Karpas-422 (cell line): Measurements from ENCODE around the gene ALDH1A3. TPM values are rescaled to one million over a fixed set of nuclear protein-coding genes. Genes with fewer than 3 reads are reported as not detected.

ENCODE experiments used
- DNase-seq: peaks from one replicate; pipeline ENCODE4 v3.0.0-alpha.2; 2015
- H2AFZ ChIP-seq: fragments of 200-600 bp; sonication (generic); 2 replicates; pipeline ENCODE4 v1.6.1; 2014; ENCODE audit warnings: antibody characterized with exemption, low read length, mixed read lengths
- H3K27ac ChIP-seq: fragments of 200-600 bp; sonication (generic); 2 replicates; pipeline ENCODE4 v1.5.1; 2014; ENCODE audit warnings: mild to moderate bottlenecking, low read length, moderate library complexity
- H3K27me3 ChIP-seq: fragments of 200-600 bp; sonication (generic); 2 replicates; pipeline ENCODE4 v1.6.1; 2014; ENCODE audit warnings: low read length, mixed read lengths
- H3K36me3 ChIP-seq: fragments of 200-600 bp; sonication (generic); 2 replicates; pipeline ENCODE4 v1.6.1; 2014; ENCODE audit warnings: low read length, mixed read lengths; ENCODE audit not compliant: insufficient read depth
- H3K4me1 ChIP-seq: fragments of 200-600 bp; sonication (generic); 2 replicates; pipeline ENCODE4 v1.6.1; 2014; ENCODE audit warnings: mild to moderate bottlenecking, low read length, mixed read lengths
- H3K4me2 ChIP-seq: fragments of 200-600 bp; sonication (generic); 2 replicates; pipeline ENCODE4 v1.6.1; 2014; ENCODE audit warnings: low read length, low read depth, mild to moderate bottlenecking; ENCODE audit not compliant: poor library complexity, severe bottlenecking
- H3K4me3 ChIP-seq: fragments of 200-600 bp; sonication (generic); 2 replicates; pipeline ENCODE4 v1.5.1; 2014; ENCODE audit warnings: mild to moderate bottlenecking, antibody characterized with exemption, low read length, mixed read lengths
- H3K79me2 ChIP-seq: fragments of 200-600 bp; sonication (generic); 2 replicates; pipeline ENCODE4 v1.6.1; 2014; ENCODE audit warnings: mild to moderate bottlenecking, low read length, mixed read lengths
- H3K9ac ChIP-seq: fragments of 200-600 bp; sonication (generic); 2 replicates; pipeline ENCODE4 v1.6.0; 2014; ENCODE audit warnings: low read length
- H3K9me2 ChIP-seq: fragments of 200-600 bp; sonication (generic), shearing (Covaris generic); replicated peaks from 2 replicates; pipeline ENCODE4 v1.6.0; 2014; ENCODE audit warnings: mild to moderate bottlenecking, low read length, moderate library complexity; ENCODE audit not compliant: insufficient read depth
- H3K9me3 ChIP-seq: fragments of 300-700, 200-600 bp; sonication (generic); 2 replicates; pipeline ENCODE4 v1.6.1; 2014; ENCODE audit warnings: low read length, mixed read lengths
- H4K20me1 ChIP-seq: fragments of 200-600 bp; sonication (generic); 2 replicates; pipeline ENCODE4 v1.6.1; 2014; ENCODE audit warnings: mild to moderate bottlenecking, antibody characterized with exemption, low read length, low read depth; ENCODE audit not compliant: insufficient read depth
- total RNA-seq: library from RNA; depleted of rRNA; stranded (reverse); fragments of >200 nt; shearing (Covaris generic); gene quantifications from 2 replicates; pipeline ENCODE4 v1.2.3, GENCODE V29; 2014; ENCODE audit warnings: low replicate concordance

ALDH1A3 gene
- total RNA-seq, 1 experiment from 2014 or later: not detected

GRCh38 chr15:100944244-100944895, 64.7 kb downstream of the ALDH1A3 start:
- Histone ChIP-seq H3K4me1 (peaks cover 89% of the 10 kb centered on the region), H3K9me3 (no peaks in the 10 kb centered on the region), H2AFZ (no peak overlapping the region), H3K36me3 (peaks cover 12% of the 10 kb centered on the region; the same call in 1 of the 2 replicates), H3K27ac (peak overlapping the region; percentile 96), H3K4me2 (peak overlapping the region; percentile 60), H4K20me1 (no peaks in the 10 kb centered on the region), H3K4me3 (no peak overlapping the region), H3K27me3 (no peaks in the 10 kb centered on the region), H3K79me2 (peaks cover 82% of the 10 kb centered on the region), H3K9ac (0 out of 2 replicates have a peak overlapping the region, but pooled peaks have one; percentile 16), H3K9me2 (no peaks in the 10 kb centered on the region)
- peak; percentile 46 for DNase-seq

- DNase-seq: no peak
- H3K79me2 ChIP-seq: peaks cover 83% of the 10 kb centered on the region
- peak overlapping the region; percentile 96 for H3K27ac ChIP-seq
- no peaks in the 10 kb centered on the region for H3K9me2 ChIP-seq
- H3K9me3 ChIP-seq: no peaks in the 10 kb centered on the region
- H3K27me3 ChIP-seq: no peaks in the 10 kb centered on the region
- H3K4me1 ChIP-seq: peaks cover 83% of the 10 kb centered on the region
- peaks cover 15% of the 10 kb centered on the region; the same call in 1 of the 2 replicates for H3K36me3 ChIP-seq
- H3K9ac ChIP-seq: no peak overlapping the region
- no peak overlapping the region for H3K4me3 ChIP-seq
- no peak overlapping the region for H2AFZ ChIP-seq
- no peaks in the 10 kb centered on the region for H4K20me1 ChIP-seq
- no peak overlapping the region for H3K4me2 ChIP-seq
Observed at GRCh38 chr15:100944986-100945385, 65.4 kb downstream of the ALDH1A3 start.

GRCh38 chr15:100947760-100948429, 68.3 kb downstream of the ALDH1A3 start:
- H3K27ac ChIP-seq: peak overlapping the region; percentile 70
- H3K9ac ChIP-seq: no peak overlapping the region
- no peaks in the 10 kb centered on the region for H3K27me3 ChIP-seq
- H4K20me1 ChIP-seq: no peaks in the 10 kb centered on the region
- H3K4me2 ChIP-seq: no peak overlapping the region
- H3K79me2 ChIP-seq: peaks cover 80% of the 10 kb centered on the region
- peaks cover 9% of the 10 kb centered on the region; the same call in 1 of the 2 replicates for H3K36me3 ChIP-seq
- no peaks in the 10 kb centered on the region for H3K9me3 ChIP-seq
- H3K9me2 ChIP-seq: no peaks in the 10 kb centered on the region
- H3K4me1 ChIP-seq: peaks cover 54% of the 10 kb centered on the region
- no peak overlapping the region for H3K4me3 ChIP-seq
- no peak overlapping the region for H2AFZ ChIP-seq
- DNase-seq: no peak

- H4K20me1 ChIP-seq: no peaks in the 10 kb centered on the region
- no peak for DNase-seq
- no peak overlapping the region for H3K9ac ChIP-seq
- H3K9me3 ChIP-seq: no peaks in the 10 kb centered on the region
- no peak overlapping the region for H3K4me3 ChIP-seq
- peaks cover 79% of the 10 kb centered on the region for H3K79me2 ChIP-seq
- peaks cover 49% of the 10 kb centered on the region for H3K4me1 ChIP-seq
- no peak overlapping the region for H3K4me2 ChIP-seq
- peaks cover 9% of the 10 kb centered on the region; the same call in 1 of the 2 replicates for H3K36me3 ChIP-seq
- no peaks in the 10 kb centered on the region for H3K27me3 ChIP-seq
- no peak overlapping the region for H2AFZ ChIP-seq
- peak overlapping the region; percentile 70 for H3K27ac ChIP-seq
- H3K9me2 ChIP-seq: no peaks in the 10 kb centered on the region
Observed at GRCh38 chr15:100948430-100948762, 68.8 kb downstream of the ALDH1A3 start.

GRCh38 chr15:100949691-100950090, 70.1 kb downstream of the ALDH1A3 start:
- Histone ChIP-seq H4K20me1 (no peaks in the 10 kb centered on the region), H3K9ac (no peak overlapping the region), H3K4me3 (no peak overlapping the region), H3K9me3 (no peaks in the 10 kb centered on the region), H3K36me3 (peaks cover 12% of the 10 kb centered on the region), H3K4me2 (no peak overlapping the region), H2AFZ (no peak overlapping the region), H3K9me2 (no peaks in the 10 kb centered on the region), H3K4me1 (peaks cover 43% of the 10 kb centered on the region), H3K79me2 (peaks cover 78% of the 10 kb centered on the region), H3K27me3 (no peaks in the 10 kb centered on the region), H3K27ac (peak overlapping the region; percentile 70)
- no peak for DNase-seq

GRCh38 chr15:100951965-100952364, 72.3 kb downstream of the ALDH1A3 start:
- peaks cover 48% of the 10 kb centered on the region for H3K4me1 ChIP-seq
- H2AFZ ChIP-seq: no peak overlapping the region
- no peaks in the 10 kb centered on the region for H4K20me1 ChIP-seq
- no peak overlapping the region for H3K4me2 ChIP-seq
- H3K27me3 ChIP-seq: no peaks in the 10 kb centered on the region
- no peak overlapping the region for H3K9ac ChIP-seq
- no peak overlapping the region for H3K4me3 ChIP-seq
- H3K9me3 ChIP-seq: no peaks in the 10 kb centered on the region
- no peak for DNase-seq
- H3K79me2 ChIP-seq: peaks cover 84% of the 10 kb centered on the region
- peaks cover 10% of the 10 kb centered on the region for H3K36me3 ChIP-seq
- no peaks in the 10 kb centered on the region for H3K9me2 ChIP-seq
- H3K27ac ChIP-seq: no peak overlapping the region

- Histone ChIP-seq H3K79me2 (peaks cover 88% of the 10 kb centered on the region), H3K27ac (no peak overlapping the region), H3K9me3 (no peaks in the 10 kb centered on the region)
Observed at GRCh38 chr15:100952566-100952965, 72.9 kb downstream of the ALDH1A3 start.

GRCh38 chr15:100958326-100959065, 78.9 kb downstream of the ALDH1A3 start:
- Histone ChIP-seq H3K4me3 (no peak overlapping the region), H3K9me2 (no peaks in the 10 kb centered on the region), H2AFZ (no peak overlapping the region), H3K79me2 (peaks cover 92% of the 10 kb centered on the region), H4K20me1 (no peaks in the 10 kb centered on the region), H3K9ac (no peak overlapping the region), H3K27ac (peak overlapping the region; percentile 53), H3K4me2 (no peak overlapping the region), H3K9me3 (no peaks in the 10 kb centered on the region), H3K27me3 (no peaks in the 10 kb centered on the region), H3K36me3 (peaks cover 11% of the 10 kb centered on the region), H3K4me1 (peaks cover 69% of the 10 kb centered on the region)
- DNase-seq: no peak

More at GRCh38 chr15:100952566-100952965, 72.9 kb downstream of the ALDH1A3 start:
- DNase-seq: no peak
- Histone ChIP-seq H2AFZ (no peak overlapping the region), H3K9ac (no peak overlapping the region), H3K4me1 (peaks cover 52% of the 10 kb centered on the region), H3K9me2 (no peaks in the 10 kb centered on the region), H3K4me2 (no peak overlapping the region), H4K20me1 (no peaks in the 10 kb centered on the region), H3K27me3 (no peaks in the 10 kb centered on the region), H3K4me3 (no peak overlapping the region), H3K36me3 (peaks cover 13% of the 10 kb centered on the region)
